ENCODE data around the gene GALNS. TPM values are rescaled to one million over a fixed set of nuclear protein-coding genes. Genes with fewer than 3 reads are reported as not detected.

Gene GALNS
- total and polyA plus RNA-seq, 2 donors (not counting 1 experiment from before 2014, with no cell fraction given), result 45.5 to 68.4 TPM

DNA sequence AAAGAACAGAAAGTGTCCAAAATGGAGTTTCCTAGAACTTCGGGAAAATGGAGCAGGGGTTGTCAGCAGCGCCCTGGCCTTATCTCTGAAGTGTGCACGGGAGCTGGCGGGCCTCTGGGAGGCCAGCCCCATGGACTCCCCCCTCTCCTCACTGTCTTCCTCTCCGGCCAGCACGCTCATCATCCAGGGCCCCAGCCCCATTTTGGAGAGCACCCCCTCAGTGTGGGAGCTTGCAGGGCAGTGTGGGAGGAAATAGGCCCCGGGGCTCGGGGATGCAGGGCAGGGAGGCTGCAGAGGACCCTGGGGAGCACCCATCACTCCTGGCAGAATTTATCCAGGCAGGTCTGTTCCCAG is 14.6 kb upstream of the GALNS start:
- Histone ChIP-seq H4K20me1 (ENCODE audit: control insufficient read depth, insufficient read depth, low read length, poor library complexity, severe bottlenecking) (peaks cover 36% of the 10 kb centered on the region), H3K4me1 (ENCODE audit: control insufficient read depth in 2 of 2, insufficient read depth in 2 of 2, low read length in 2 of 2) (peaks cover 13 to 19% of the 10 kb centered on the region in 2 donors), H3K4me2 (replicated peaks; ENCODE audit: low read depth, low read length, poor library complexity, severe bottlenecking) (peak overlapping the region; percentile 53), H3K4me3 (ENCODE audit: control extremely low read depth in 1 of 5, extremely low read depth in 1 of 5, insufficient read depth in 1 of 5, low read depth in 2 of 5, low read length in 4 of 5) (peak overlapping the region in 1 of 5 experiments; percentile 29), H3K27ac (ENCODE audit: low read length in 2 of 2) (no peak overlapping the region), H3K36me3 (replicated peaks in 1 of 2; ENCODE audit: control extremely low read depth in 1 of 2, control insufficient read depth in 1 of 2, extremely low read depth in 1 of 2, insufficient read depth in 2 of 2, low read length in 1 of 2) (peaks cover 0 to 15% of the 10 kb centered on the region in 2 experiments), H3K9ac (ENCODE audit: low read length) (peak overlapping the region; percentile 1), H2AFZ (ENCODE audit: insufficient read depth, low read depth, low read length, poor library complexity, severe bottlenecking) (no peak overlapping the region), H3K79me2 (ENCODE audit: control insufficient read depth, insufficient read depth, low read length) (no peaks in the 10 kb centered on the region), H3K27me3 (replicated peaks in 1 of 4; ENCODE audit: control extremely low read depth in 1 of 4, control insufficient read depth in 3 of 4, insufficient read depth in 4 of 4, low read length in 3 of 4) (peaks cover 0 to 34% (median 4%) of the 10 kb centered on the region in 4 experiments), H3K9me3 (ENCODE audit: control extremely low read depth in 1 of 3, control insufficient read depth in 2 of 3, insufficient read depth in 1 of 3, low read length in 2 of 3) (peaks cover 0 to 7% (median 0%) of the 10 kb centered on the region in 3 donors)
- Mint-ChIP-seq H3K9me3 (ENCODE audit: insufficient read depth) (no peaks in the 10 kb centered on the region), H3K27ac (no peak overlapping the region), H3K4me1 (peaks cover 11% of the 10 kb centered on the region), H3K4me3 (peak overlapping the region; percentile 54), H3K27me3 (peaks cover 10% of the 10 kb centered on the region)
- DNase-seq, result no peak
- ChIA-PET POLR2A (no interaction called here), CTCF (interaction anchor here (0.7 kb wide), 1 partner anchor 53 kb away, joined by 3 read pairs; no protein-coding TSS in a partner anchor)
- intact Hi-C loops (cut with micrococcal nuclease), result no loop called here
- 20% methylated on average over 4 of the region's 8 CpGs for WGBS (ENCODE audit: insufficient coverage)
- TF ChIP-seq EZH2 (IDR thresholded peaks at IDR 0.05; ENCODE audit: borderline replicate concordance, insufficient read depth, low read depth, low read length, poor library complexity, severe bottlenecking), result no peak
- TF ChIP-seq, protein P1, sequence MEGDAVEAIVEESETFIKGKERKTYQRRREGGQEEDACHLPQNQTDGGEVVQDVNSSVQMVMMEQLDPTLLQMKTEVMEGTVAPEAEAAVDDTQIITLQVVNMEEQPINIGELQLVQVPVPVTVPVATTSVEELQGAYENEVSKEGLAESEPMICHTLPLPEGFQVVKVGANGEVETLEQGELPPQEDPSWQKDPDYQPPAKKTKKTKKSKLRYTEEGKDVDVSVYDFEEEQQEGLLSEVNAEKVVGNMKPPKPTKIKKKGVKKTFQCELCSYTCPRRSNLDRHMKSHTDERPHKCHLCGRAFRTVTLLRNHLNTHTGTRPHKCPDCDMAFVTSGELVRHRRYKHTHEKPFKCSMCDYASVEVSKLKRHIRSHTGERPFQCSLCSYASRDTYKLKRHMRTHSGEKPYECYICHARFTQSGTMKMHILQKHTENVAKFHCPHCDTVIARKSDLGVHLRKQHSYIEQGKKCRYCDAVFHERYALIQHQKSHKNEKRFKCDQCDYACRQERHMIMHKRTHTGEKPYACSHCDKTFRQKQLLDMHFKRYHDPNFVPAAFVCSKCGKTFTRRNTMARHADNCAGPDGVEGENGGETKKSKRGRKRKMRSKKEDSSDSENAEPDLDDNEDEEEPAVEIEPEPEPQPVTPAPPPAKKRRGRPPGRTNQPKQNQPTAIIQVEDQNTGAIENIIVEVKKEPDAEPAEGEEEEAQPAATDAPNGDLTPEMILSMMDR (IDR thresholded peaks at IDR 0.05), result no peak
- no peak for ATAC-seq (ENCODE audit: low read depth)

DNA sequence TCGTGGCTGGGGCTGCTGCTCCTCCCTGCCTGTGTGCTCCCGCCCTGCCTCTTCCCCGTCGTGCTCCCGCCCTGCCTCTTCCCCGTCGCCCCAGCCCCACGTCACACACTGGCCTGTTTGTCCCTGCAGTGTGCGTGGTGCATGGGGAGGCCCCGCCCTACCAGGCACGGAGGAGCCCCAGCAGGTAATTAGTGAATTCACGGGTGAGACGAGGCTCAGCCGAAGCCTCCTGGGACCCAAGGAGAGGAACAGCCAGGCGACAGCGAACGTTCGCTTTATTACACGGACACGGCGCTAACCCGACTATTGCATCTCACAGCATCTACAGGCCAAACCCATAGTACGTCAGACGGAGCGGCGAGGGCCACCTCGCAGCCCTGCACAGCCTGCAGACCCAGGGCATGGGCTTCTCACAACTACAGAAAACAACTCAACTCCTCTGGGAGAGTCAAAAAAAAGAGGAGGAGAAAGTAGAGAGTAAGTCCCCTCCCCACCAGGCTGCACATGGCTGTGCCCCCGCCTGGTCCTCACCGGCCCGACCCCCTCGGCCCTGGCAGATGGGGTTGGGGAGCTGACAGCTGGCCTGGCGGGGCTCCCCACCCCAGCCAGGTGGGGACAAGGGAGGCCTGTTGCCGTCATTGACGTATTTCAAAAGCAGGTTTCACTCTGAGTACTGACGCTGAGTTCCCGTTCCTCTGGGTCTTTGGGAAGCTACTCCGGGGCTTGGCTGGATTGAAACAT is 14.0 kb upstream of the GALNS start:
- Histone ChIP-seq H3K9me3 (ENCODE audit: control extremely low read depth in 1 of 3, control insufficient read depth in 2 of 3, insufficient read depth in 1 of 3, low read length in 2 of 3) (peaks cover 0 to 7% (median 0%) of the 10 kb centered on the region in 3 donors), H4K20me1 (ENCODE audit: control insufficient read depth, insufficient read depth, low read length, poor library complexity, severe bottlenecking) (peaks cover 30% of the 10 kb centered on the region), H3K36me3 (replicated peaks in 1 of 2; ENCODE audit: control extremely low read depth in 1 of 2, control insufficient read depth in 1 of 2, extremely low read depth in 1 of 2, insufficient read depth in 2 of 2, low read length in 1 of 2) (peaks cover 0 to 9% of the 10 kb centered on the region in 2 experiments), H3K4me3 (ENCODE audit: control extremely low read depth in 1 of 5, extremely low read depth in 1 of 5, insufficient read depth in 1 of 5, low read depth in 2 of 5, low read length in 4 of 5) (peak overlapping the region in 4 of 5 experiments; percentile 5 to 30 (median 20)), H2AFZ (ENCODE audit: insufficient read depth, low read depth, low read length, poor library complexity, severe bottlenecking) (no peak overlapping the region), H3K4me1 (ENCODE audit: control insufficient read depth in 2 of 2, insufficient read depth in 2 of 2, low read length in 2 of 2) (peaks cover 13 to 19% of the 10 kb centered on the region in 2 donors), H3K4me2 (replicated peaks; ENCODE audit: low read depth, low read length, poor library complexity, severe bottlenecking) (peak overlapping the region; percentile 53), H3K79me2 (ENCODE audit: control insufficient read depth, insufficient read depth, low read length) (no peaks in the 10 kb centered on the region), H3K27me3 (replicated peaks in 1 of 4; ENCODE audit: control extremely low read depth in 1 of 4, control insufficient read depth in 3 of 4, insufficient read depth in 4 of 4, low read length in 3 of 4) (peaks cover 0 to 34% (median 4%) of the 10 kb centered on the region in 4 experiments), H3K9ac (ENCODE audit: low read length) (peak overlapping the region; percentile 1), H3K27ac (ENCODE audit: low read length in 2 of 2) (no peak overlapping the region)
- Mint-ChIP-seq H3K27ac (peak overlapping the region; percentile 61), H3K4me3 (peak overlapping the region; percentile 74), H3K9me3 (ENCODE audit: insufficient read depth) (no peaks in the 10 kb centered on the region), H3K4me1 (peaks cover 11% of the 10 kb centered on the region), H3K27me3 (peaks cover 10% of the 10 kb centered on the region)
- ChIA-PET CTCF (interaction anchor here (0.7 kb wide), 1 partner anchor 54 kb away, joined by 3 read pairs; no protein-coding TSS in a partner anchor), POLR2A (no interaction called here)
- ATAC-seq (ENCODE audit: low read depth) (peak; percentile 53), DNase-seq (peak; percentile 42)
- TF ChIP-seq, protein P1 (IDR thresholded peaks at IDR 0.05), result no peak
- no peak for TF ChIP-seq EZH2 (IDR thresholded peaks at IDR 0.05; ENCODE audit: borderline replicate concordance, insufficient read depth, low read depth, low read length, poor library complexity, severe bottlenecking)
- intact Hi-C loops (cut with micrococcal nuclease), result no loop called here
- 23% methylated on average over 28 of the region's 37 CpGs for WGBS (ENCODE audit: insufficient coverage)

Data from B cell (primary cell).